OCI-LY7 (cell line): Measurements from ENCODE around the gene BRD1.

Experiments
- EZH2phosphoT487 ChIP-seq: fragments of 200-600 bp; sonication (generic); IDR thresholded peaks from 2 replicates; pipeline ENCODE4 v1.6.1; 2018; ENCODE audit warnings: low read depth, borderline replicate concordance, mild to moderate bottlenecking, mixed run types, antibody characterized with exemption, low read length, moderate library complexity, mixed read lengths
- TF ChIP-seq, protein P1 (sequence below): fragments of 200-600 bp; sonication (generic); conservative IDR thresholded peaks from 2 replicates; pipeline ENCODE4 v1.5.1; 2014; ENCODE audit warnings: mild to moderate bottlenecking, antibody characterized with exemption, low read length, moderate library complexity, mixed read lengths

DNA sequence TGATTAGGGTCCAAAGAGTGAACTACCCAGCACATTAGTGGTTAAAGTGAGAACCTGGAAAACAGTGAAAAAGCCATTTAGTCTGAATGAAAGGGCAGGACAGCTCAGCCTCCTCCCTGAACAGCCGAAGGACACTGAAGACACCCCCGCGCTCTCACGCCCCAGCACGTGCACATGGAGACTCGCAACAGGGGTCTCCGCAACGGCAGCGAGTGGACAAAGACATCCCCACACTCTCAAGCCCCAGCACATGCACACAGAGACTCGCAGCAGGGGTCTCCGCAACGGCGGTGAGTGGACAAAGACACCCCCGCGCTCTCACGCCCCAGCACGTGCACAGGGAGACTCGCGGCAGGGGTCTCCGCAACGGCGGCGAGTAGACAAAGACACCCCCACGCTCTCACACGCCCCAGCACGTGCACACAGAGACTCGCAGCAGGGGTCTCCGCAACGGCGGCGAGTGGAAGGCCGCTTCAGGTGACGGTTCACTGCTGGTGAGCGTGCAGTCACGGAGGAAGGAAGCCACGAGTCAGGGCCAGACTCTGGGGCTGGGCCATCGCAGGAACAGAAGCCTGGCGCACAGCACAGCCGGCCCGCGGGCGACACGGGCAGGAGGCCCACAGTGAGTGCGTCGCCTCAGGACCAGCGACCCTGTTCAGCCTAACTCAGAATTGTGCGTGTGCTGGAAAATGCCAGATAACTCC lies 43.6 kb downstream of the BRD1 start:
- TF ChIP-seq, protein P1, sequence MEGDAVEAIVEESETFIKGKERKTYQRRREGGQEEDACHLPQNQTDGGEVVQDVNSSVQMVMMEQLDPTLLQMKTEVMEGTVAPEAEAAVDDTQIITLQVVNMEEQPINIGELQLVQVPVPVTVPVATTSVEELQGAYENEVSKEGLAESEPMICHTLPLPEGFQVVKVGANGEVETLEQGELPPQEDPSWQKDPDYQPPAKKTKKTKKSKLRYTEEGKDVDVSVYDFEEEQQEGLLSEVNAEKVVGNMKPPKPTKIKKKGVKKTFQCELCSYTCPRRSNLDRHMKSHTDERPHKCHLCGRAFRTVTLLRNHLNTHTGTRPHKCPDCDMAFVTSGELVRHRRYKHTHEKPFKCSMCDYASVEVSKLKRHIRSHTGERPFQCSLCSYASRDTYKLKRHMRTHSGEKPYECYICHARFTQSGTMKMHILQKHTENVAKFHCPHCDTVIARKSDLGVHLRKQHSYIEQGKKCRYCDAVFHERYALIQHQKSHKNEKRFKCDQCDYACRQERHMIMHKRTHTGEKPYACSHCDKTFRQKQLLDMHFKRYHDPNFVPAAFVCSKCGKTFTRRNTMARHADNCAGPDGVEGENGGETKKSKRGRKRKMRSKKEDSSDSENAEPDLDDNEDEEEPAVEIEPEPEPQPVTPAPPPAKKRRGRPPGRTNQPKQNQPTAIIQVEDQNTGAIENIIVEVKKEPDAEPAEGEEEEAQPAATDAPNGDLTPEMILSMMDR: no peak
- no peak for TF ChIP-seq EZH2phosphoT487
